Mammary epithelial cell (primary cell): ENCODE results near the gene PTGFR.

ENCODE experiments used
- CTCF ChIP-seq, 2 donors: IDR thresholded peaks in 1 of 2; conservative IDR thresholded peaks in 1 of 2; 2 replicates each; pipeline ENCODE4 v1.5.1; 2011 to 2012; ENCODE audit warnings: inconsistent platforms in 2 of 2, low read length in 2 of 2, mild to moderate bottlenecking in 2 of 2, control low read depth in 1 of 2, low read depth in 1 of 2; ENCODE audit not compliant: insufficient read depth in 1 of 2; ENCODE audit errors: extremely low read depth in 1 of 2
- EZH2 ChIP-seq: IDR thresholded peaks from 2 replicates; pipeline ENCODE4 v1.6.1; 2012; ENCODE audit warnings: low read length, inconsistent platforms, borderline replicate concordance

- no peak for TF ChIP-seq CTCF (conservative IDR thresholded peaks at IDR 0.05 in 1 of 2, IDR thresholded peaks at IDR 0.05 in 1 of 2; ENCODE audit: extremely low read depth in 1 of 2, insufficient read depth in 1 of 2, low read depth in 1 of 2, low read length in 2 of 2)
- TF ChIP-seq EZH2, result no peak
Measured at GRCh38 chr1:78561856-78562255, 71.1 kb downstream of the PTGFR start.
